ENCODE measurements around the gene PPP6R3.

DNA sequence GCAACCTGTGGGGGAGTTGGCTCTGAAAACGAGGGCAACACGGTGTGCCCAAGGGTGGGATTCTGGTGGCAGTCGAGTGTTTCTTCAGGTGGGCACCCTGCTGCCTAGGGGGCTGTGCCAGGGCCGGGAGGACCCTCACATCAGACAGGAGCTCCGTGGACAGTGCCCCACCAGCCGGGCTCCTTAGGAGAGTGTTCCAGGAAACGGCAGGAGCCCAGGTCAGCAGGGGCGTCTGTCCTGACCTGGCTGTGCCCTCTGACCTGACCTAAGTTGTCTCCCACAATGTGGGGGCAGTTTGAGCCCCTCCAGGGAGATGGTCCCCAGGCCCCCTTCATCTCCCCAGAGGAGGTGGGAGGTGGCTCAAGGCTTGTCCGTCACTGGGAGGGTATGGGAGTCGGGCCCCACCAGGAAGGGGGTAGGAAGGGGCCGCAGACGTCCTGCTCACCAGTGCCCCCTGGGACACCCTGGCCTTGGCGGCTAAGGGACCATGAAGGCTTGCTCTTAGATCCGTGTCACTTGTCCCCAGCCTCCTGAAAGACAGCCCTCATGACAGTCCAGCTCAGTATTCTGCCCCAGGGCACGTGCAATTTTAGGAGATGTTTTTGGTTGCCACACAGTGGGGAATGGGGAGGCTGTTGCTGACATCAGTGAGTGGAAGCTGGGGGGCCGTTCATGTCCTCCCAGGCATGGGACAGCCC, 191.6 kb downstream of the PPP6R3 start:
- TF ChIP-seq, protein P1, sequence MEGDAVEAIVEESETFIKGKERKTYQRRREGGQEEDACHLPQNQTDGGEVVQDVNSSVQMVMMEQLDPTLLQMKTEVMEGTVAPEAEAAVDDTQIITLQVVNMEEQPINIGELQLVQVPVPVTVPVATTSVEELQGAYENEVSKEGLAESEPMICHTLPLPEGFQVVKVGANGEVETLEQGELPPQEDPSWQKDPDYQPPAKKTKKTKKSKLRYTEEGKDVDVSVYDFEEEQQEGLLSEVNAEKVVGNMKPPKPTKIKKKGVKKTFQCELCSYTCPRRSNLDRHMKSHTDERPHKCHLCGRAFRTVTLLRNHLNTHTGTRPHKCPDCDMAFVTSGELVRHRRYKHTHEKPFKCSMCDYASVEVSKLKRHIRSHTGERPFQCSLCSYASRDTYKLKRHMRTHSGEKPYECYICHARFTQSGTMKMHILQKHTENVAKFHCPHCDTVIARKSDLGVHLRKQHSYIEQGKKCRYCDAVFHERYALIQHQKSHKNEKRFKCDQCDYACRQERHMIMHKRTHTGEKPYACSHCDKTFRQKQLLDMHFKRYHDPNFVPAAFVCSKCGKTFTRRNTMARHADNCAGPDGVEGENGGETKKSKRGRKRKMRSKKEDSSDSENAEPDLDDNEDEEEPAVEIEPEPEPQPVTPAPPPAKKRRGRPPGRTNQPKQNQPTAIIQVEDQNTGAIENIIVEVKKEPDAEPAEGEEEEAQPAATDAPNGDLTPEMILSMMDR (IDR thresholded peaks at IDR 0.05; ENCODE audit: poor library complexity, severe bottlenecking), result no peak
- TF ChIP-seq EZH2 (IDR thresholded peaks at IDR 0.05; ENCODE audit: borderline replicate concordance, insufficient read depth, low read length, poor library complexity, severe bottlenecking) (no peak), EP300 (conservative IDR thresholded peaks at IDR 0.05; ENCODE audit: poor library complexity, severe bottlenecking) (no peak), POLR2AphosphoS5 (IDR thresholded peaks at IDR 0.05) (no peak), RAD21 (conservative IDR thresholded peaks at IDR 0.05) (no peak)

Data from neural cell (in vitro differentiated cells).